ENCODE measurements around the gene CPNE6. TPM values are rescaled to one million over a fixed set of nuclear protein-coding genes. Genes with fewer than 3 reads are reported as not detected.

The CPNE6 gene
- total RNA-seq, 1 experiment from 2014 or later, result not detected

GRCh38 chr14:24072436-24072835, 1.1 kb downstream of the CPNE6 start:
- Histone ChIP-seq H3K23ac (ENCODE audit: insufficient read length, low read depth, low read length) (no peak overlapping the region), H3K56ac (ENCODE audit: insufficient read length, low read depth, low read length) (no peak overlapping the region), H3K18ac (ENCODE audit: insufficient read length, low read depth, low read length) (no peak overlapping the region), H2BK20ac (ENCODE audit: low read depth, low read length, poor library complexity, severe bottlenecking) (no peak overlapping the region), H4K8ac (replicated peaks; ENCODE audit: insufficient read length, low read depth, low read length) (no peak overlapping the region), H3K4ac (ENCODE audit: low read depth, low read length) (no peak overlapping the region), H3K14ac (ENCODE audit: insufficient read depth, low read length) (peak overlapping the region; percentile 63; the same call in 1 of the 2 replicates), H2AK5ac (ENCODE audit: insufficient read length, low read length) (no peak overlapping the region), H3K27me3 (ENCODE audit: insufficient read depth, low read length) (no peaks in the 10 kb centered on the region), H3K4me1 (ENCODE audit: insufficient read depth, low read length) (no peaks in the 10 kb centered on the region), H4K91ac (ENCODE audit: insufficient read length, low read depth, low read length) (no peak overlapping the region), H2BK12ac (ENCODE audit: insufficient read length, low read depth, low read length) (no peak overlapping the region), H3T11ph (ENCODE audit: low read length) (no peak overlapping the region), H2BK5ac (ENCODE audit: insufficient read length, low read length) (no peak overlapping the region), H3K79me2 (ENCODE audit: insufficient read depth, low read length) (no peaks in the 10 kb centered on the region), H2BK120ac (ENCODE audit: low read depth, low read length, poor library complexity, severe bottlenecking) (no peak overlapping the region), H3K9ac (ENCODE audit: extremely low read depth, insufficient read length, low read length) (no peak overlapping the region), H4K20me1 (ENCODE audit: control insufficient read depth, insufficient read depth, insufficient read length) (no peaks in the 10 kb centered on the region), H2AFZ (ENCODE audit: low read length) (no peak overlapping the region), H3K27ac (ENCODE audit: insufficient read length, low read depth, low read length) (no peak overlapping the region), H2BK15ac (ENCODE audit: low read depth, low read length) (no peak overlapping the region), H3K4me2 (ENCODE audit: insufficient read depth, insufficient read length, low read length) (no peak overlapping the region), H3K9me3 (ENCODE audit: control insufficient read depth, low read depth, low read length) (no peaks in the 10 kb centered on the region), H4K5ac (ENCODE audit: insufficient read length, low read depth, low read length) (no peak overlapping the region), H3K23me2 (ENCODE audit: insufficient read length, low read depth, low read length, poor library complexity, severe bottlenecking) (no peaks in the 10 kb centered on the region), H3K79me1 (ENCODE audit: insufficient read depth, low read depth, low read length, poor library complexity, severe bottlenecking) (no peaks in the 10 kb centered on the region)
- Mint-ChIP-seq H3K36me3 (ENCODE audit: insufficient read depth in 1 of 3, low read depth in 3 of 3) (no peaks in the 10 kb centered on the region), H3K4me3 (peak overlapping the region in 1 of 2 experiments; percentile 32; a peak in 1 of 5 replicates), H3K27me3 (ENCODE audit: low read depth) (no peaks in the 10 kb centered on the region; the same call in none of the 2 replicates), H3K4me1 (peaks cover 5 to 11% of the 10 kb centered on the region in 2 experiments; a peak in 2 of 4 replicates), H3K27ac (no peak overlapping the region), H3K9me3 (no peaks in the 10 kb centered on the region)
- no peak for DNase-seq
- WGBS (ENCODE audit: extremely low coverage, insufficient read length, low lambda C conversion rate), result no CpG with 5 or more reads among the region's 7 CpGs
- no peak for TF ChIP-seq CTCF (conservative IDR thresholded peaks at IDR 0.05)

Measured in H9 (cell line).